Activated CD4-positive, alpha-beta T cell treated with anti-CD3 and anti-CD28 coated beads, Interleukin-2, amount 50 U/mL, for 1 hour (primary cell): ENCODE results near the gene VKORC1.
"Not testable (repeated sequence)": the region's sequence is repeated elsewhere in the genome, so short reads cannot be mapped to it uniquely, and the experiment has no call there.

Experiments used
- DNase-seq: peaks from one replicate; pipeline ENCODE4 v3.0.0-alpha.2; 2020

The VKORC1 gene

DNA sequence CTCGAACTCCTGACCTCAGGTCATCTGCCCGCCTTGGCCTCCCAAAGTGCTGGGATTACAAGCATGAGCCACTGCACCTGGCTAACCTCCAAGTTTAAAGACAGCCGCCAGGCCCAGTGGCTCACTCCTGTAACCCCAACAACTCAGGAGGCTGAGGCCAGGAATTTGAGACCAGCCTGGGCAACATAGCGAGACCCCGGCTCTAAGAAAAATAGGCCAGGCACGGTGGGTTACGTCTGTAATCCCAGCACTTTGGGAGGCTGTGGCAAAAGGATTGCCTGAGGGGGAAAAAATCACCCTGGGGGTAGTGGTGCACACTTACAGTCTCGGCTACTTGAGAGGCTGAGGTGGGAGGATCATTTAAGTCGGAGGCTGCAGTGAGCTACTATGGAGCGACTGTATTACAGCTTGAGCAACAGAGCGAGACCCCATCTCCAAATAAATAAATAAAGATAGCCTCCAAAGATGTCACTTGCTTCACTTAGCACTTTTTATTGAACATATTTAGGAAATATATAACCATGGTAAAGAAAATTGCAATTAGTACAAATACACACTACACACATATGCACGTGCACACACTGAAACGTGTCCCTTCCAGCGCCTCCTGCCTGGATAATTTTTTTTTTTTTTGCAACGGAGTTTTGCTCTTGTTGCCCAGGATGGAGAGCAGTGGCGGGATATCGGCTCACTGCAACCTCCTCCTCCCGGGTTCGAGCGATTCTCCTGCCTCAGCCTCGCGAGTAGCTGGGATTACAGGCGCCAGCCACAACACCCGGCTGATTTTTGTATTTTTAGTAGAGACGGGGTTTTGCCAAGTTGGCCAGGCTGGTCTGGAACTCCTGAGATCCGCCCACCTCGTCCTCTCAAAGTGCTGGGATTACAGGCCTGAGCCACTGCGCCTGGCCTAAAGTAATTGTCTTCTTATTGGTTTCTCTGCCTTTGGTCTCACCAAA is 12.2 kb upstream of the VKORC1 start:
- no peak for DNase-seq

- DNase-seq = peak; percentile 76
Measured at GRCh38 chr16:31105677-31106213, 11.1 kb upstream of the VKORC1 start.

- DNase-seq = not testable (repeated sequence)
Measured at GRCh38 chr16:31100876-31101641, 6.5 kb upstream of the VKORC1 start.

GRCh38 chr16:31099860-31100638 is 5.5 kb upstream of the VKORC1 start:
- no peak for DNase-seq

DNA sequence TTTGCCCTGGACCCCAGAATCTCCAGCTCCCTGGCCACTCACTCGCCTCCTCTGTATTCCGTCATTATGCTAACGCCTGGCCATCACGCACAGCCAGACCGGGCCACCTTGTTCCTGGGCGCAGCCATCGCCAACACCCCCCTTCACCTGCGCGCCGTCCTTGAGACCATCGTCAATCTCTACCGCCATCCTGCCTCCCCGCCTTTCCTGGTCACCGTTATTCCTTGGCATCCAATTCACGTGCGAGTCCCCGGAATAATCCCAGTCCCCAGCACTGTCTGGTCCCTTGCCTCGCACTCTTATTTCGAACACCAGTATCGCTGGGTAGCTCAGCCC is 541 bp downstream of the VKORC1 start:
- DNase-seq = no peak

- no peak for DNase-seq
Measured at GRCh38 chr16:31093132-31093703, 1.4 kb downstream of the VKORC1 start.

DNA sequence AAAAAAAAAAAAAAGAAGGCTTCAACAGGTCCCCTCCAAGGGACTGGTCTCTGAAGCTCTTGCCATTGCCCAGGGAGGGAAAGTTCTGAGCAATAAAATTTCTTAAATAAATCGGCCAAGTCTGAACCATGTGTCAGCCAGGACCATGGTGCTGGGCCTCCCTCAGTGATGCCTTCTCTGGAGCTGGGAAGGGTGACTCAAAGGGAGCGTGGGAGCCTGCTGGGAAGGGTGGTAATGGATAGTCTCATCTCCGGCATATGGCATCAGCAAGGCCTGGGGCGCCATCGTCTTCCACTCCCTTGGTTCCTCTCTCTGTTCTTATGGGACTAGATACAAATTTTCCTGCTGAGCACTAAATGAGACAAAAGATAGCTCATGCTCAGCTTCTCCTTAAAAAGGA is 2.3 kb downstream of the VKORC1 start:
- DNase-seq = no peak

DNA sequence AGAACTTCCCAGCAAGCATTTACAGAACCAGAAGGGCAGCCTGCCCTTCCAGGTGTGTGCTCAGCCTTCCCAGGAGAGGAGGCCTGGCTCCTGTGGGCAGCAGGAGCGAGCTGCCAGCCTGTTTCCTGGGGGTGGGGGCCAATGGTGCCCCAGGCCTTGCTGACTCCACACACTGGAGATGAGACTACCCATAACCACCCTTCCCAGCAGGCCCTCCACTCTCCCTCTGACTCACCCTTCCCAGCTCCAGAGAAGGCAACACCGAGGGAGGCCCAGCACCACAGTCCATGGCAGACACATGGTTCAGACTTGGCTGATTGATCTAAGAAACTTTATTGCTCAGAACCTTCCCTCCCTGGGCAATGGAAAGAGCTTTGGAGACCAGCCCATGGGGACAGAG is 4.1 kb downstream of the VKORC1 start:
- DNase-seq = no peak

DNA sequence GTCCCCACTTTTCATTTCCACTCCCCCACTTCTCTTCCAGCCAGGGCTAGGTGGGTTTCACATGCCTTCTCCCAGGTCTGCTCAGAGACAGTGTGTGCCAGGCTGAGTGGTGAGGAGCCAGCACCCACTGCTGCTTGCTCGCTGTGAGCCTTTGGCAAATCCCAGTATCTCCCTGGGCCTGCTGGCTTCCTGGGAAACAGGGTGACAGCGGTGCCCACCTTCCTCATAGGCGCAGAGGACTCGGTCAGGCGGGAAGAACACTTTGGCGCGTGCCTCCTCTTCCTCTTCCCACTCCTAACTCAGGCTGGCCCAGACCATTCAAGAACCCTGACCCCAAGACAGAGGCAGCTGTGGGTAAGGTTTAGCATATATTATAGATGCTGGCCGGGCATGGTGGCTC is 5.4 kb downstream of the VKORC1 start:
- no peak for DNase-seq

GRCh38 chr16:31088459-31089183 is 6.0 kb downstream of the VKORC1 start, which contains the start of gene PRSS53:
Gene PRSS53 (minus strand): TSS chr16:31088943. CDS start chr16:31088809, 134 bp downstream.
- DNase-seq = no peak

DNA sequence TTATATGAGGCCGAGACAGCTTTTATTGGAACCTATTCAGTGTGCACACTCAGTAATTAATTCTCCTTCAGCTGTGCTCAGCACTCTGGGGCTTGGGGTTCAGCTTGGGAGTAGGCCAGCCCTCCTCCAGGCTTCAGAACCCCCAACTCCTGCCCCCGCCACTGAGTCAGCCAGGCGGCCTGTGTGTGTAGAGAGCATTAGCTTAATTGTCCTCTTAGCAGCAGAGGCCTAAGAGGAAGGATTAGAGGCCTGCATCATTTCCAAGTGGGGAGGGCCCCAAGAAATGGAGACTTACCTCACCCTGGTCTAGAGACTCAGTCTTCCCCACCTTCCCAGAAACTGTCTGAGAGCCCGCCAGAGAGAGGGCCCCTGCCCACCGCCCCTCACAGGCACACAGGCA is 6.6 kb downstream of the VKORC1 start:
- no peak for DNase-seq

GRCh38 chr16:31087481-31087880 is 7.1 kb downstream of the VKORC1 start:
- DNase-seq = no peak

DNA sequence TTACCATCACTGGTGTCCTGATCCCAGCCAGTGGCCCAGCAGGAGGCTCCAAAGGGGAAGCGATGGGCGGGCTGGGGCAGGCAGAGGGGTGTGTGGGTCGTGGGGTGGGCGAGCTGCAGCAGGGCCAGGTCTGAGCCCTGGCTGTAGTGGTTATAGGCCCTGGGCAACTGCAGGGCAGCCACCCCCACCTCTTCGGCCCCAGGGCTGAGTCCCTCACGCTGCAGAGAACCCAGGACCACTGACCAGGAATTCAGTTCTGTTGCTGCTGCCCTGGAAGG is 8.0 kb downstream of the VKORC1 start:
- DNase-seq = no peak

DNA sequence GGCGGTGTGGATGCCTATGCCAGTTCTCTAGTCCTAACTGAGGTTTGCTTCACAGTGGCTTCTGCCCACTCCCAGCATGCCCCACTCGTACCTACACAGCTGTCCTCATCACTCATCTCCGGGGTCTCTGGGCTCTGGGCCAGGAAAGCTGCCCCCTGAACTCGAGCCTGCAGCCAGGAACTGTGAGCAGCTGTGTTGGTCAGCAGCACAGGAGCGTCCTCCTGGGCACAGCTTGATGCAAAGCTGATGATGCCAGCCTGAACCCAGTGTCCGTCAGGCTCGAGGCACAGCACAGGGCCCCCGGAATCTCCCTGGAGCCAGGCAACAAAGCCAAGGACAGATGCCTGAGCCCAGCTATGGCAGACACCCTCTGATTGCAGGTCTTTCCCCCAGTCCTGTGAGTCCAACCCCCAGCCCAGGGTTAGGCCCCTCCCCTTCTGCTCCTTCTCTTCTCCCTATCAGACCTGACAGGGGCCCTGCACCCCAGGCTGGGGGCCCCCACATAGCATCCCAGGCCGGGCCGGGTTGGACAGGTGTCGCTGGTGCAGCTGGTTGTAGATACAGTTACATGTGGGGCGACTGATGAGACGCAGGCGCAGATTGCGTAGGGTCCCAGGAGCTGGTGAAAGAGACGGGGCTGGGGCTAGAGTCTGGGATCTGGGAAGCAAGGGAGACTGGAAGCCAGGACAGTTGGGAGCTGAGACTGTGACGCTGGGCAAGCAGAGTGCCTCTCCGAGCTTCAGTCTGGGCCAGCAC is 8.5 kb downstream of the VKORC1 start:
- DNase-seq = no peak

- DNase-seq = no peak
Measured at GRCh38 chr16:31085411-31085810, 9.2 kb downstream of the VKORC1 start.

- no peak for DNase-seq
Measured at GRCh38 chr16:31084584-31085302, 9.9 kb downstream of the VKORC1 start.

DNA sequence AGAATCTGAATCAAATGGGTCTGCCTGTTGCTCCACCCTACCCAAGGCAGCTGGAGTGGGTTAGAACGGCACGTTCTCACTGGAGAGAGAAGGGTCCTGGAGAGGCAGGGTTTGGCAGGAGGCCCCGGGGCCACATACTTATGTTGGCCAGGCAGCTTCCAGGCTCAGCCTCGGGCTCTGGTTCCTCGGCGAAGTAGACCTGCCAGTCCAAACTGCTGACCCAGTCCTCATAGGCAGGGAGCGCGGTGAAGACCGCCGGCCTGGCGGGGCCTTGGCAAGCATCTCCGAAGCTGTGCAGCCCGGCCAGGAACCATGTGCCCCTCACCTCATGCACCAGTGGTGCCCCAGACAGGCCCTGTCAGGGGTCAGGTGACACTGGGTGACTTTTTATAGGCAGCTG is 10.6 kb downstream of the VKORC1 start:
- no peak for DNase-seq

DNA sequence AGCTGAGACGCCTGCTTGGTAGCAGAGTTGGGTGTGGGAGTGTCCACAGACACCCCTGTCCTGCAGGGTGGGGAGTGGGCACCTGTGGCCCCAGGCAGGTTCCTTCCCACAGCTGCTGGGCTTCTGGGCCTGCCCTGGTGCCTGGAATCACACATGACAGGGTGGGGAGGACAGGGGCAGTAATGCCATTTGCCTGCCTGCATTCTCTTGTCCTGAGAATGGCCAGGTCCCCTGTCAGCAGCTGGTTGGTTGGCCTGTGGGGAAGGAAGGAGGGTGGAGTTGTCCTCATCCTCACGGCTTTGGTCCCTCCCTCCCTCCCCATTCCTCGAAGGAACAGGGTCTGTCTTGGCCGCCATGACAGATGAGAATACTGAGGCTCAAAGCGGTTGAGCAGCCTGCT is 11.0 kb downstream of the VKORC1 start:
- DNase-seq = no peak

GRCh38 chr16:31083081-31083480 is 11.5 kb downstream of the VKORC1 start:
- no peak for DNase-seq

- DNase-seq = no peak
Measured at GRCh38 chr16:31082368-31083045, 12.1 kb downstream of the VKORC1 start.
